Lower leg skin (tissue), 4 donors: ENCODE measurements around the gene SCLT1. TPM values are rescaled to one million over a fixed set of nuclear protein-coding genes. Genes with fewer than 3 reads are reported as not detected.
A peak's percentile ranks its signal among the peaks of the same experiment; 100 is the strongest.

Source experiments
- DNase-seq, 2 donors: peaks; one replicate each; pipeline ENCODE4 v3.0.0-alpha.2; 2019; ENCODE audit warnings: low spot score in 2 of 2
- H3K4me3 ChIP-seq: fragments of 200-600 bp; sonication (generic); 2 replicates; pipeline ENCODE4 v1.5.1; 2017; ENCODE audit warnings: mild to moderate bottlenecking, low read depth; ENCODE audit not compliant: poor library complexity, severe bottlenecking
- CTCF ChIP-seq, 3 donors: fragments of 450-650 bp; IDR thresholded peaks; one replicate each; pipeline ENCODE4 v1.5.1; 2016; ENCODE audit warnings: antibody characterized with exemption in 3 of 3, mild to moderate bottlenecking in 3 of 3, moderate library complexity in 2 of 3
- POLR2A ChIP-seq, 2 donors: fragments of 450-650 bp; IDR thresholded peaks; one replicate each; pipeline ENCODE4 v1.6.1; 2016 to 2017; ENCODE audit warnings: antibody characterized with exemption in 2 of 2, mild to moderate bottlenecking in 1 of 2, moderate library complexity in 1 of 2
- WGBS, 2 donors: methylation state at CpG; one replicate each; pipeline ENCODE4 v1.1.5; 2018; 5-methylcytosine and 5-hydroxymethylcytosine counted together
- intact Hi-C: fragments of 100-400 bp; cut with DNase I; formaldehyde crosslinking; loops from one replicate; pipeline ENCODE4 v1.15.0; 2023; ENCODE audit warnings: low total_unique reads
- total RNA-seq, 4 donors: library from RNA; depleted of rRNA; stranded (reverse); fragments of >200 nt; gene quantifications; one replicate each; pipeline ENCODE4 v1.1.0, GENCODE V29; 2016

The SCLT1 gene
- total RNA-seq, 4 donors from 2014 or later, result 4.4 to 8.6 (median 6.8) TPM

- intact Hi-C loops, result no loop called here
- 82 to 94% methylated on average over 3 of the region's 3 CpGs for WGBS, 2 donors
- TF ChIP-seq CTCF (IDR thresholded peaks at IDR 0.05) (no peak), POLR2A (IDR thresholded peaks at IDR 0.05) (no peak)
- DNase-seq, result no peak
- H3K4me3 ChIP-seq, result no peak overlapping the region
Measured at GRCh38 chr4:129110931-129111330, 17.6 kb upstream of the SCLT1 start.

- DNase-seq, result no peak
- WGBS, 2 donors, result 82 to 90% methylated on average over 3 of the region's 3 CpGs
- no peak overlapping the region for H3K4me3 ChIP-seq
- no peak for TF ChIP-seq POLR2A (IDR thresholded peaks at IDR 0.05)
- no peak for TF ChIP-seq CTCF (IDR thresholded peaks at IDR 0.05)
- intact Hi-C loops, result no loop called here
Measured at GRCh38 chr4:129109965-129110824, 16.9 kb upstream of the SCLT1 start.

- TF ChIP-seq CTCF (IDR thresholded peaks at IDR 0.05) (no peak), POLR2A (IDR thresholded peaks at IDR 0.05) (no peak)
- no peak for DNase-seq
- intact Hi-C loops, result no loop called here
- H3K4me3 ChIP-seq, result no peak overlapping the region
Measured at GRCh38 chr4:129098531-129099001, 5.2 kb upstream of the SCLT1 start.

- no peak for TF ChIP-seq POLR2A (IDR thresholded peaks at IDR 0.05)
- no peak for TF ChIP-seq CTCF (IDR thresholded peaks at IDR 0.05)
- DNase-seq, result peak; percentile 71 to 93
- intact Hi-C loops, result no loop called here
- WGBS, 2 donors, result 3 to 5% methylated on average over 14 of the region's 14 CpGs
- H3K4me3 ChIP-seq, result peak within 1 kb of the TSS; percentile 38
Measured at GRCh38 chr4:129095811-129096454, 2.6 kb upstream of the SCLT1 start, which contains the start of gene C4orf33. Gene C4orf33, plus strand, starts transcription at chr4:129096152. Its CDS starts 6,459 bp downstream, at chr4:129102611.

- no peak overlapping the region for H3K4me3 ChIP-seq
Measured at GRCh38 chr4:129094347-129094746, 1.0 kb upstream of the SCLT1 start.

More at GRCh38 chr4:129094347-129094746, 1.0 kb upstream of the SCLT1 start:
- TF ChIP-seq POLR2A (IDR thresholded peaks at IDR 0.05) (no peak), CTCF (IDR thresholded peaks at IDR 0.05) (no peak)
- no peak for DNase-seq
- WGBS, 2 donors, result 51 to 62% methylated on average over 3 of the region's 3 CpGs
- intact Hi-C loops, result no loop called here
